Measurements from ENCODE around the gene TTC39C.

DNA sequence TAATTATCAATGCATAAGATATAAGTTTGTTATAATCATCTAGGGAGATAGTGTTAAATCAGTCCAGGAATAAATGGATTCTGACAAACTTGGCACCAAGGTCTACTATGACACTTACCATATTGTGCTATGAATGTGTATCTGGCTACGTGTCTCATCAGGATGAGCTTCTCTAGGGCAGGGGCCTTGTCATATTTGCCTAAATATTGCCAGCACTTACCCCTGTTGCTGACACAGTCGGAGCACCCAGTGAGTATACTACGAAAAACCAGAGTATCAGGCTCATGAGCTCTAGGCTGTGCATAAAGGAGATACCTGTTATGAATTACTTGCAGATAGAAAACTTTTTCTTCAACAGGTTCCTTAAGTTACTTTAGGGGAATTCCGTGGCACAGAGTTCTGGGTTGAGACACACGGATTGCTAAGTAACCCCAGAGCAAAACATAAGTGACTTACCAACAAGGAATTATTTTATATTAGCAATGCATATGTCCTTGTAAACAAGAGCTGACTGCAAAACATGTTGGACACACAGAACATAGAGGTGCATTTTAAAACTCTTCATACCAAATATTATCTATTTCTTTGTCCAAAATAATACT is 7.7 kb upstream of the TTC39C start:
- TF ChIP-seq, protein P1, sequence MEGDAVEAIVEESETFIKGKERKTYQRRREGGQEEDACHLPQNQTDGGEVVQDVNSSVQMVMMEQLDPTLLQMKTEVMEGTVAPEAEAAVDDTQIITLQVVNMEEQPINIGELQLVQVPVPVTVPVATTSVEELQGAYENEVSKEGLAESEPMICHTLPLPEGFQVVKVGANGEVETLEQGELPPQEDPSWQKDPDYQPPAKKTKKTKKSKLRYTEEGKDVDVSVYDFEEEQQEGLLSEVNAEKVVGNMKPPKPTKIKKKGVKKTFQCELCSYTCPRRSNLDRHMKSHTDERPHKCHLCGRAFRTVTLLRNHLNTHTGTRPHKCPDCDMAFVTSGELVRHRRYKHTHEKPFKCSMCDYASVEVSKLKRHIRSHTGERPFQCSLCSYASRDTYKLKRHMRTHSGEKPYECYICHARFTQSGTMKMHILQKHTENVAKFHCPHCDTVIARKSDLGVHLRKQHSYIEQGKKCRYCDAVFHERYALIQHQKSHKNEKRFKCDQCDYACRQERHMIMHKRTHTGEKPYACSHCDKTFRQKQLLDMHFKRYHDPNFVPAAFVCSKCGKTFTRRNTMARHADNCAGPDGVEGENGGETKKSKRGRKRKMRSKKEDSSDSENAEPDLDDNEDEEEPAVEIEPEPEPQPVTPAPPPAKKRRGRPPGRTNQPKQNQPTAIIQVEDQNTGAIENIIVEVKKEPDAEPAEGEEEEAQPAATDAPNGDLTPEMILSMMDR (conservative IDR thresholded peaks at IDR 0.05): no peak
- no peak for TF ChIP-seq ZFX (IDR thresholded peaks at IDR 0.05)
